HTERT RPE-1 (cell line): ENCODE data around the gene SLC37A2.

Source experiments
- in situ Hi-C: fragments of 300-500 bp; cut with MboI; formaldehyde crosslinking; loops from 4 replicates; pipeline ENCODE4 v1.14.3; 2020; ENCODE audit warnings: low sequenced_read_pairs

SLC37A2 gene

GRCh38 chr11:125070699-125071254 is 7.7 kb downstream of the SLC37A2 start:
- in situ Hi-C loops, result no loop called here

GRCh38 chr11:125071435-125071834 is 8.3 kb downstream of the SLC37A2 start:
- in situ Hi-C loops, result no loop called here

- in situ Hi-C loops, result no loop called here
Observed at GRCh38 chr11:125071846-125072217, 8.7 kb downstream of the SLC37A2 start.

- in situ Hi-C loops, result no loop called here
Observed at GRCh38 chr11:125072218-125072960, 9.3 kb downstream of the SLC37A2 start.

- in situ Hi-C loops, result no loop called here
Observed at GRCh38 chr11:125072961-125073590, 10.0 kb downstream of the SLC37A2 start.

- in situ Hi-C loops, result no loop called here
Observed at GRCh38 chr11:125073616-125074483, 10.7 kb downstream of the SLC37A2 start.

- in situ Hi-C loops, result no loop called here
Observed at GRCh38 chr11:125074511-125075241, 11.6 kb downstream of the SLC37A2 start.

- in situ Hi-C loops, result no loop called here
Observed at GRCh38 chr11:125075242-125075625, 12.1 kb downstream of the SLC37A2 start.

- in situ Hi-C loops, result no loop called here
Observed at GRCh38 chr11:125075900-125076317, 12.8 kb downstream of the SLC37A2 start.

- in situ Hi-C loops, result no loop called here
Observed at GRCh38 chr11:125076378-125076945, 13.4 kb downstream of the SLC37A2 start.

- in situ Hi-C loops, result no loop called here
Observed at GRCh38 chr11:125078016-125078415, 14.9 kb downstream of the SLC37A2 start.

GRCh38 chr11:125078516-125079140 is 15.5 kb downstream of the SLC37A2 start:
- in situ Hi-C loops, result no loop called here

GRCh38 chr11:125079151-125079877 is 16.2 kb downstream of the SLC37A2 start:
- in situ Hi-C loops, result no loop called here

- in situ Hi-C loops, result no loop called here
Observed at GRCh38 chr11:125079878-125080530, 16.9 kb downstream of the SLC37A2 start.

GRCh38 chr11:125080531-125080911 is 17.4 kb downstream of the SLC37A2 start:
- in situ Hi-C loops, result no loop called here

GRCh38 chr11:125081098-125081798 is 18.1 kb downstream of the SLC37A2 start:
- in situ Hi-C loops, result no loop called here

GRCh38 chr11:125082040-125082439 is 18.9 kb downstream of the SLC37A2 start:
- in situ Hi-C loops, result no loop called here
